Activated naive CD8-positive, alpha-beta T cell treated with anti-CD3 and anti-CD28 coated beads, Interleukin-2, amount 10 ng/mL, durations not matched to agents 7 days and 5 days (primary cell): ENCODE measurements around the gene ITGA2B. TPM values are rescaled to one million over a fixed set of nuclear protein-coding genes. Genes with fewer than 3 reads are reported as not detected.
A peak's percentile ranks its signal among the peaks of the same experiment; 100 is the strongest.
"Not testable (repeated sequence)": the region's sequence is repeated elsewhere in the genome, so short reads cannot be mapped to it uniquely, and the experiment has no call there.

Experiments used
- ATAC-seq: fragments of 150-1000 bp; cut with Tn5 transposase; one replicate; pipeline ENCODE4 v1.10.0; 2021; ENCODE audit warnings: low read depth, moderate library complexity
- POLR2A ChIA-PET: fragments of 350-600 bp; sonication (Branson Sonifier 250); formaldehyde crosslinking; loops from one replicate; lab custom pipeline; 2021; ENCODE audit warnings: antibody characterized with exemption; lab: Charles Lee
- DNase-seq: peaks from one replicate; pipeline ENCODE4 v3.0.0; 2021
- H3K27ac Mint-ChIP-seq: one replicate; pipeline ENCODE4 v1.8.0; 2022; ENCODE audit warnings: mild to moderate bottlenecking, mixed read lengths
- H3K27me3 Mint-ChIP-seq: one replicate; pipeline ENCODE4 v1.8.0; 2022; ENCODE audit warnings: mild to moderate bottlenecking, moderate library complexity, mixed read lengths
- H3K36me3 Mint-ChIP-seq: one replicate; pipeline ENCODE4 v1.8.0; 2021; ENCODE audit warnings: mild to moderate bottlenecking, mixed read lengths
- H3K4me1 Mint-ChIP-seq: one replicate; pipeline ENCODE4 v1.8.0; 2021; ENCODE audit warnings: mixed read lengths
- H3K4me3 Mint-ChIP-seq: one replicate; pipeline ENCODE4 v1.8.0; 2022; ENCODE audit warnings: mild to moderate bottlenecking, moderate library complexity, mixed read lengths
- H3K9me3 Mint-ChIP-seq: one replicate; pipeline ENCODE4 v1.8.0; 2021; ENCODE audit warnings: mixed read lengths
- total RNA-seq, 2 experiments: library from RNA; stranded (reverse); gene quantifications; one replicate each; pipeline ENCODE4 v1.2.3, GENCODE V29; 2021

ITGA2B gene
- total RNA-seq, 2 experiments from 2014 or later, result 0.34 to 0.83 TPM

DNA sequence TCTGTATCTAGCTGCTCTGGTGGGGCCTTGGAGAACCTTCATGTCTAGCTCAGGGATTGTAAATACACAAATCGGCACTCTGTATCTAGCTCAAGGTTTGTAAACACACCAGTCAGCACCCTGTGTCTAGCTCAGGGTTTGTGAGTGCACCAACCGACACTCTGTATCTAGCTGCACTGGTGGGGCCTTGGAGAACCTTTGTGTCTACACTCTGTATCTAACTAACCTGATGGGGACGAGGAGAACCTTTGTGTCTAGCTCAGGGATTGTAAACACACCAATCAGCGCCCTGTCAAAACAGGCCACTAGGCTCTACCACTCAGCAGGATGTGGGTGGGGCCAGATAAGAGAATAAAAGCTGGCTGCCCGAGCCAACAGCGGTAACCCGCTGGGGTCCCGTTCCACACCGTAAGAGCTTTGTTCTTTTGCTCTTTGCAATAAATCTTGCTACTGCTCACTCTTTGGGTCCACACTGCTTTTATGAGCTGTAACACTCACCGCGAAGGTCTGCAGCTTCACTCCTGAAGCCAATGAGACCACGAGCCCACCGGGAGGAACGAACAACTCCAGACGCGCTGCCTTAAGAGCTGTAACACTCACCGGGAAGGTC, 19.9 kb downstream of the ITGA2B start:
- ATAC-seq, H3K9me3 Mint-ChIP-seq, H3K36me3 Mint-ChIP-seq, POLR2A ChIA-PET, H3K4me1 Mint-ChIP-seq: not testable (repeated sequence)
- Mint-ChIP-seq H3K4me3 (peak overlapping the region; percentile 18), H3K27ac (peak overlapping the region; percentile 30), H3K27me3 (peaks cover 42% of the 10 kb centered on the region)
- peak; percentile 40 for DNase-seq

DNA sequence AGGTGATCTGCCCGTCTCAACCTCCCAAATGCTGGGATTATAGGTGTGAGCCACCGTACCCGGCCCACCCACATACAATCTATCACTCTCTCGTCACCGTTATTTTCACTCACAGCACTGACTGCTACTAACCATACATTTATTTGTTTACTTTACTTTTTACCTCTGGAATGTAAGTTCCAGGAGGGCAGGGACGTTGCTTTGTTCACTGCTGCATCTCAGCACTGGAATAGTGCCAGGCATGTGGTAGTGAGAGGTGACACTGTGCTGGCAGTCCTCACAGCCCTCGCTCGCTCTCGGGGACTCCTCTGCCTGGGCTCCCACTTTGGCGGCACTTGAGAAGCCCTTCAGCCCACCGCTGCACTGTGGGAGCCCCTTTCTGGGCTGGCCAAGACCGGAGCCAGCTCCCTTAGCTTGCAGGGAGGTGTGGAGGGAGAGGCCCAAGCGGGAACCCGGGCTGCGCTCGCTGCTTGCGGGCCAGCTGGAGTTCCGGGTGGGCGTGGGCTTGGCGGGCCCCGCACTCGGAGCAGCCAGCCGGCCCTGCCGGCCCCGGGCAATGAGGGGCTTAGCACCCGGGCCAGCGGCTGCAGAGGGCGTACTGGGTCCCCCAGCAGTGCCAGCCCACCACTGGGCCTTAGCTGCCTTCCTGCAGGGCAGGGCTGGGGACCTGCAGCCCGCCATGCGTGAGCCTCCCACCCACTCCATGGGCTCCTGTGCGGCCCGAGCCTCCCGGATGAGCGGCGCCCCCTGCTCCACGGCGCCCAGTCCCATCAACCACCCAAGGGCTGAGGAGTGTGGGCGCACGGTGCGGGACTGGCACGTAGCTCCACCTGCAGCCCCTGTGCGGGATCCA, 20.8 kb downstream of the ITGA2B start:
- H3K4me1 Mint-ChIP-seq, H3K9me3 Mint-ChIP-seq, H3K36me3 Mint-ChIP-seq, H3K4me3 Mint-ChIP-seq, H3K27ac Mint-ChIP-seq, POLR2A ChIA-PET, ATAC-seq, DNase-seq: not testable (repeated sequence)
- H3K27me3 Mint-ChIP-seq, result peaks cover 47% of the 10 kb centered on the region

GRCh38 chr17:44367231-44367979, 22.0 kb downstream of the ITGA2B start:
- Mint-ChIP-seq H3K4me1 (peaks cover 5% of the 10 kb centered on the region), H3K9me3 (no peaks in the 10 kb centered on the region), H3K4me3 (no peak overlapping the region), H3K27ac (no peak overlapping the region), H3K36me3 (no peaks in the 10 kb centered on the region), H3K27me3 (peaks cover 49% of the 10 kb centered on the region)
- POLR2A ChIA-PET, result no interaction called here
- ATAC-seq, result no peak
- no peak for DNase-seq

DNA sequence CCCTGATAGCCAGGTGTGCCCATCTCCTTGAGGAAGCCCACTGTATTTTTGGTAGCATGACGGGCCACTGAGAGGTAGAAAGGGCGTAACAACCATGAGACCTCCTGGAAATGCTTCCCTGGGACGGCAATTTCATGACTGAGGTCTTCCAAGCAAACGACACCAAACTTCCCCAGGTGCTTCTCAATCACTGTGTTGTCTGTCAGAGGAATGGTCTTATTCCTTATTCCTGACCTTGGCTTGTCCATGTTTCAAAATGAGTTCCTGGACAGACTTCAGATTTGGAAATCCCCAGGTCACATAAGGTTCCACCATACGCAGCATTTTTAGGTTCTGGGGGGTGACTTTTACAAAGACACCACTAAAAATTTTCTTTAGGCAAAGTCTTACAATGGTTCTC, 24.4 kb downstream of the ITGA2B start:
- H3K4me1 Mint-ChIP-seq, H3K9me3 Mint-ChIP-seq, DNase-seq, H3K27ac Mint-ChIP-seq, H3K4me3 Mint-ChIP-seq, POLR2A ChIA-PET, H3K36me3 Mint-ChIP-seq, ATAC-seq: not testable (repeated sequence)
- H3K27me3 Mint-ChIP-seq, result peaks cover 40% of the 10 kb centered on the region

GRCh38 chr17:44363613-44364159, 25.8 kb downstream of the ITGA2B start, which contains the start of gene FAM171A2:
Gene FAM171A2 (minus strand): TSS chr17:44363853. CDS start chr17:44363714, 139 bp downstream.
- Mint-ChIP-seq H3K36me3 (no peaks in the 10 kb centered on the region), H3K9me3 (no peaks in the 10 kb centered on the region), H3K4me3 (peak within 1 kb of the TSS; percentile 77), H3K27me3 (peaks cover 38% of the 10 kb centered on the region), H3K27ac (no peak within 1 kb of the TSS), H3K4me1 (peaks cover 3% of the 10 kb centered on the region)
- POLR2A ChIA-PET, result interaction anchor here (0.6 kb wide), 1 partner anchor 139 kb away, joined by 4 read pairs; no protein-coding TSS in a partner anchor
- peak; percentile 90 for ATAC-seq
- DNase-seq, result peak; percentile 88

- Mint-ChIP-seq H3K4me3 (peak overlapping the region; percentile 74), H3K36me3 (no peaks in the 10 kb centered on the region), H3K4me1 (peaks cover 3% of the 10 kb centered on the region), H3K27ac (no peak overlapping the region), H3K9me3 (no peaks in the 10 kb centered on the region), H3K27me3 (peaks cover 38% of the 10 kb centered on the region)
- peak; percentile 34 for ATAC-seq
- POLR2A ChIA-PET, result interaction anchor here (0.5 to 1.3 kb wide), 3 partner anchors 12 to 163 kb away, joined by 4 to 6 read pairs (median 5); partner anchors contain the start of gene ATXN7L3
- peak; percentile 54 for DNase-seq
Measured at GRCh38 chr17:44362949-44363612, 26.4 kb downstream of the ITGA2B start.

DNA sequence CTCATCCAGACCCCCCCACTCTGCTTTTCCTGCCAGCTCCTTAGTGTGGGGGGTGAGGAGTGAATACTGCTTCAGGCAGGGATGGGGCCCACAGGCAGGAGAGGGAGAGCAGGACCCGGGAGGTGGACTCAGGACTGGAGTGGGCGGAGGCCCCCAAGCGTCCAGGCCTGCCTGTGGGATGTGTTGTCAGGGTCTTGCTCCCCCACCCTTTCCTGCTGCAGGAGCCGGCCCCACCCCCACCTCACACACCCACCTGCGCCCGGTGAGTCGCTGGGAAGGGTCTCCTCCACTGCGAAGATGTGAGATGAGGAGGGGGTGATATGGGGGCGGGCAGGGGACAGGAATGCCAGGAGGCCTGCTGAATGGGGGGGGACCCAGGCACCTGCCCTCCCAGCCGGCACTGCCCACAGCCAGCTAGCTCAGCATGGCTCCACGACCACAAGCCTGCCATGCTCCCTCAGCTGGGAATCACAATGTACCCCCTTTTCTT, 26.9 kb downstream of the ITGA2B start:
- H3K4me3 Mint-ChIP-seq, result peak overlapping the region; percentile 23
- DNase-seq (no peak), ATAC-seq (no peak)
- H3K36me3 Mint-ChIP-seq, result no peaks in the 10 kb centered on the region
- no peak overlapping the region for H3K27ac Mint-ChIP-seq
- H3K27me3 Mint-ChIP-seq, result peaks cover 38% of the 10 kb centered on the region
- H3K9me3 Mint-ChIP-seq, result no peaks in the 10 kb centered on the region
- POLR2A ChIA-PET, result interaction anchor here (1.3 kb wide), 1 partner anchor 11 kb away, joined by 6 read pairs; no protein-coding TSS in a partner anchor
- peaks cover 3% of the 10 kb centered on the region for H3K4me1 Mint-ChIP-seq

- Mint-ChIP-seq H3K27me3 (peaks cover 29% of the 10 kb centered on the region), H3K4me1 (peaks cover 3% of the 10 kb centered on the region), H3K9me3 (no peaks in the 10 kb centered on the region), H3K27ac (no peak overlapping the region), H3K36me3 (no peaks in the 10 kb centered on the region), H3K4me3 (no peak overlapping the region)
- ATAC-seq (no peak), DNase-seq (no peak)
- POLR2A ChIA-PET, result interaction anchor here (0.6 to 1.3 kb wide), 2 partner anchors 10 to 114 kb away, joined by 3 to 6 read pairs; no protein-coding TSS in a partner anchor
Measured at GRCh38 chr17:44361292-44362260, 27.9 kb downstream of the ITGA2B start.

DNA sequence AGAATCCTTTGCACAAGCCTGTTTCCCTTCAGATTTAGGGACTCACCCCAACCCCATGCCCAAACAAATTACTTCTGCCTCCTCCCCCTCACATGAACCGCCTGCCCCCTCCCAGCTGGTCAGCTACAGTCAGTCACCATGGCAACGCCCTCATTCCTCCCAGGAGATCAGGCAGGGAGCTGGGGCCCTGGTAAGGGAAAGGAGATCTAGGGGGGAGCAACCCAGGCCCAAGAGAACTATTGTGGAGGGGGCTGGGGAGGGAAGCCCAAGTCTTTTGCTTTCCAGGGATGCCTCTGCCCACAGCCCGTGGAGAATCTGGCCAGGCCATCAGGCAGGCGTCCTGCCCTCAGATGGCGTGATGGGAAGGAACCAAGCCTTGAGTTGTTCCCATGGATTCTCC, 28.6 kb downstream of the ITGA2B start:
- POLR2A ChIA-PET, result interaction anchor here (0.6 kb wide), 1 partner anchor 115 kb away, joined by 3 read pairs; no protein-coding TSS in a partner anchor
- Mint-ChIP-seq H3K4me1 (peaks cover 3% of the 10 kb centered on the region), H3K27me3 (peaks cover 23% of the 10 kb centered on the region), H3K4me3 (no peak overlapping the region), H3K27ac (no peak overlapping the region), H3K9me3 (no peaks in the 10 kb centered on the region), H3K36me3 (no peaks in the 10 kb centered on the region)
- DNase-seq (no peak), ATAC-seq (no peak)

GRCh38 chr17:44360144-44360533, 29.3 kb downstream of the ITGA2B start:
- DNase-seq, result no peak

GRCh38 chr17:44359458-44360143, 29.8 kb downstream of the ITGA2B start:
- no peak for DNase-seq
- POLR2A ChIA-PET, result interaction anchor here (0.5 kb wide), 1 partner anchor 410 kb away, joined by 3 read pairs; no protein-coding TSS in a partner anchor
- no peak overlapping the region for H3K27ac Mint-ChIP-seq
- no peaks in the 10 kb centered on the region for H3K36me3 Mint-ChIP-seq
- no peaks in the 10 kb centered on the region for H3K9me3 Mint-ChIP-seq
- peaks cover 3% of the 10 kb centered on the region for H3K4me1 Mint-ChIP-seq
- H3K27me3 Mint-ChIP-seq, result peaks cover 19% of the 10 kb centered on the region
- no peak for ATAC-seq
- H3K4me3 Mint-ChIP-seq, result no peak overlapping the region

More at GRCh38 chr17:44360144-44360533, 29.3 kb downstream of the ITGA2B start:
- Mint-ChIP-seq H3K4me3 (no peak overlapping the region), H3K27me3 (peaks cover 23% of the 10 kb centered on the region), H3K36me3 (no peaks in the 10 kb centered on the region), H3K27ac (no peak overlapping the region), H3K9me3 (no peaks in the 10 kb centered on the region), H3K4me1 (peaks cover 3% of the 10 kb centered on the region)
- POLR2A ChIA-PET, result interaction anchor here (0.5 kb wide), 1 partner anchor 409 kb away, joined by 3 read pairs; no protein-coding TSS in a partner anchor
- no peak for ATAC-seq
